K562 (cell line): ENCODE results near the gene TJAP1. TPM values are rescaled to one million over a fixed set of nuclear protein-coding genes. Genes with fewer than 3 reads are reported as not detected.

Experiments used
- CREBBP ChIP-seq: IDR thresholded peaks from one replicate; pipeline ENCODE4 v1.6.1; 2012; ENCODE audit warnings: low read depth, mild to moderate bottlenecking, control low read depth, inconsistent platforms, low read length
- NUFIP1 ChIP-seq: fragments of 450-650 bp; IDR thresholded peaks from 2 replicates; pipeline ENCODE4 v1.6.1; 2018; ENCODE audit not compliant: partially characterized antibody
- RBM22 ChIP-seq: fragments of 200-400 bp; formaldehyde crosslinking; IDR thresholded peaks from 2 replicates; pipeline ENCODE4 v1.6.1; 2018; ENCODE audit warnings: low read length, low read depth; ENCODE audit not compliant: poor library complexity, severe bottlenecking
- STAG1 ChIP-seq: sonication (generic); formaldehyde crosslinking; IDR thresholded peaks from 2 replicates; pipeline ENCODE4 v1.5.0; 2020; ENCODE audit warnings: missing genetic modification reagents, borderline replicate concordance
- YY1 ChIP-seq, 3 experiments: IDR thresholded peaks; 2 replicates each; pipeline ENCODE4 v1.6.1; 2011; ENCODE audit warnings: low read length in 2 of 3, mild to moderate bottlenecking in 2 of 3, moderate library complexity in 2 of 3, borderline replicate concordance in 1 of 3, control low read depth in 1 of 3, low read depth in 1 of 3; ENCODE audit not compliant: insufficient read depth in 3 of 3, insufficient replicate concordance in 2 of 3, control insufficient read depth in 1 of 3, insufficient read length in 1 of 3; ENCODE audit errors: extremely low read depth in 1 of 3
- ZBTB17 ChIP-seq: fragments of 450-650 bp; formaldehyde crosslinking; IDR thresholded peaks from 2 replicates; pipeline ENCODE4 v1.4.0; 2020; ENCODE audit warnings: mild to moderate bottlenecking
- ZNF384 ChIP-seq: IDR thresholded peaks from 2 replicates; pipeline ENCODE4 v1.6.1; 2012; ENCODE audit warnings: low read depth, low read length, improper control_type of control experiment
- polyA plus RNA-seq, 8 experiments: library from polyadenylated mRNA; depleted of rRNA in 4 of 8; stranded (reverse) in 5 of 8; unstranded in 3 of 8; fragments of >200 nt; fragmentation: Nextera tagmentation in 2 of 8; fragmentation: Illumina TruSeq in 1 of 8; extraction: Ambion mirVana in 2 of 8; extraction: Trizol in 1 of 8; gene quantifications; 2 replicates each; pipeline versions ENCODE4 v1.2.1 to v1.2.3, GENCODE V29; 2011 to 2014; ENCODE audit warnings: inconsistent platforms in 1 of 8, missing spikeins in 1 of 8
- total RNA-seq, 7 experiments: library from RNA; depleted of rRNA in 6 of 7; stranded (reverse); fragments of >200 nt in 6 of 7; fragmentation: Illumina TruSeq in 2 of 7; extraction: Trizol in 2 of 7; gene quantifications; 2 replicates each; pipeline versions ENCODE4 v1.2.1 to v1.2.3, GENCODE V29; 2011 to 2021; ENCODE audit warnings: low replicate concordance in 1 of 7
- TF ChIP-seq, protein P1 (sequence below), 2 experiments: fragments of 450-650 bp; formaldehyde crosslinking in 1 of 2; IDR thresholded peaks; 2 replicates each; pipeline versions ENCODE4 v1.4.0 to v1.6.1; 2014 to 2020; ENCODE audit warnings: mild to moderate bottlenecking in 2 of 2, borderline replicate concordance in 1 of 2, low read depth in 1 of 2
- TF ChIP-seq, protein P2 (sequence below), 3 experiments: IDR thresholded peaks in 2 of 3; conservative IDR thresholded peaks in 1 of 3; 2 replicates each; pipeline ENCODE4 v1.5.1; 2011 to 2012; ENCODE audit warnings: low read length in 3 of 3, mild to moderate bottlenecking in 3 of 3, control low read depth in 2 of 3, improper control_type of control experiment in 1 of 3, inconsistent platforms in 1 of 3, low read depth in 1 of 3, mixed read lengths in 1 of 3, moderate library complexity in 1 of 3; ENCODE audit not compliant: insufficient read depth in 2 of 3
- TF ChIP-seq, protein P3 (sequence below): fragments of 450-650 bp; conservative IDR thresholded peaks from 2 replicates; pipeline ENCODE4 v1.6.1; 2016; ENCODE audit warnings: missing genetic modification characterization, low read depth, mild to moderate bottlenecking, missing compliant biosample characterization, moderate library complexity
- TF ChIP-seq, protein P4 (sequence below): fragments of 250-450 bp; sonication (Bioruptor Pico); IDR thresholded peaks from 2 replicates; pipeline ENCODE4 v1.5.0; 2022; ENCODE audit warnings: mild to moderate bottlenecking

TJAP1 gene
- total and polyA plus RNA-seq, 9 of the 15 experiments (the other 6 are each of a cell fraction or from before 2014, with no cell fraction given) = 0.06 to 35.8 (median 16.2) TPM

DNA sequence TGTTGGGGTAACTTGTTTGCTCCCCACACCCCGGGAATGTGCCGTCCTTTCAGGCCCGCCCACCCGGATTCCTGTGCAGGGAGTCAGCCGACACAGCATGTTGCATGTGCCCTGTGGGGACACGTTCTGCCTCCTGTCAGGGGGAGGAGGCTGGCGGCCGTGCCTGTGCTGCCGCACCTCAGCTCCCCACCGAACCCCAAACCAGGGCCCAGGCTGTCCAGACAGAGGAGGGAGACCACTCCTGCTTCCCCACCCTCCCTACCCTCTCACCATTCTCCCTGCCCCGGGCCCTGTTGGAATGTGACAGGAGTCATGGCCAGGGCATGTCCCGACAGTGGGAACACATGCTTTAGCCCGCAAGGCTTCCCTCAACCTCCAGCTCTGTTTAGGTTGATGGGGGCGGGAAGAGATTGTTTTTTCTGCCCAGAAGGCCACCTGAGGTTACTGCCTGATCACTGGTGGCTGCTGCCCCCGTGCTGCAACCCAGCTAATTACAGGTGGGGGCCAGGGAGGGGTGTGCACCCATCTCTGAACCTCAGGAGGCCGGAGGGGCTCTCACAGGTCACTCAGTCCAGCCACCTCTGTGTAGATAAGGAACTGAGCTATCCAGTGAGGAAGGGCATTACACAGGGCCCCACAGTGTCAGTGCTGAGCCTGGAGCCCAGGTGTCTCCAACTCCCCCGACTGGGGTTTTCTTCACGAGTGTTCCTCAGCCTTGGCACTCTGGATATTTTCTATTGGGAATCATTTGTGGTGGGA lies 19.2 kb downstream of the TJAP1 start (continued):
- TF ChIP-seq, protein P1, sequence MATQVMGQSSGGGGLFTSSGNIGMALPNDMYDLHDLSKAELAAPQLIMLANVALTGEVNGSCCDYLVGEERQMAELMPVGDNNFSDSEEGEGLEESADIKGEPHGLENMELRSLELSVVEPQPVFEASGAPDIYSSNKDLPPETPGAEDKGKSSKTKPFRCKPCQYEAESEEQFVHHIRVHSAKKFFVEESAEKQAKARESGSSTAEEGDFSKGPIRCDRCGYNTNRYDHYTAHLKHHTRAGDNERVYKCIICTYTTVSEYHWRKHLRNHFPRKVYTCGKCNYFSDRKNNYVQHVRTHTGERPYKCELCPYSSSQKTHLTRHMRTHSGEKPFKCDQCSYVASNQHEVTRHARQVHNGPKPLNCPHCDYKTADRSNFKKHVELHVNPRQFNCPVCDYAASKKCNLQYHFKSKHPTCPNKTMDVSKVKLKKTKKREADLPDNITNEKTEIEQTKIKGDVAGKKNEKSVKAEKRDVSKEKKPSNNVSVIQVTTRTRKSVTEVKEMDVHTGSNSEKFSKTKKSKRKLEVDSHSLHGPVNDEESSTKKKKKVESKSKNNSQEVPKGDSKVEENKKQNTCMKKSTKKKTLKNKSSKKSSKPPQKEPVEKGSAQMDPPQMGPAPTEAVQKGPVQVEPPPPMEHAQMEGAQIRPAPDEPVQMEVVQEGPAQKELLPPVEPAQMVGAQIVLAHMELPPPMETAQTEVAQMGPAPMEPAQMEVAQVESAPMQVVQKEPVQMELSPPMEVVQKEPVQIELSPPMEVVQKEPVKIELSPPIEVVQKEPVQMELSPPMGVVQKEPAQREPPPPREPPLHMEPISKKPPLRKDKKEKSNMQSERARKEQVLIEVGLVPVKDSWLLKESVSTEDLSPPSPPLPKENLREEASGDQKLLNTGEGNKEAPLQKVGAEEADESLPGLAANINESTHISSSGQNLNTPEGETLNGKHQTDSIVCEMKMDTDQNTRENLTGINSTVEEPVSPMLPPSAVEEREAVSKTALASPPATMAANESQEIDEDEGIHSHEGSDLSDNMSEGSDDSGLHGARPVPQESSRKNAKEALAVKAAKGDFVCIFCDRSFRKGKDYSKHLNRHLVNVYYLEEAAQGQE (IDR thresholded peaks at IDR 0.05; ENCODE audit: borderline replicate concordance) = peak; percentile 80
- TF ChIP-seq, protein P1 (CRISPR knock-in tag; IDR thresholded peaks at IDR 0.05; ENCODE audit: low read depth) = no peak
- TF ChIP-seq STAG1 = peak; percentile 70; the same call in 1 of the 2 replicates
- TF ChIP-seq RBM22 = no peak
- no peak for TF ChIP-seq CREBBP
- TF ChIP-seq ZBTB17 (CRISPR knock-in tag) = no peak
- TF ChIP-seq NUFIP1 = no peak
- TF ChIP-seq, protein P2, sequence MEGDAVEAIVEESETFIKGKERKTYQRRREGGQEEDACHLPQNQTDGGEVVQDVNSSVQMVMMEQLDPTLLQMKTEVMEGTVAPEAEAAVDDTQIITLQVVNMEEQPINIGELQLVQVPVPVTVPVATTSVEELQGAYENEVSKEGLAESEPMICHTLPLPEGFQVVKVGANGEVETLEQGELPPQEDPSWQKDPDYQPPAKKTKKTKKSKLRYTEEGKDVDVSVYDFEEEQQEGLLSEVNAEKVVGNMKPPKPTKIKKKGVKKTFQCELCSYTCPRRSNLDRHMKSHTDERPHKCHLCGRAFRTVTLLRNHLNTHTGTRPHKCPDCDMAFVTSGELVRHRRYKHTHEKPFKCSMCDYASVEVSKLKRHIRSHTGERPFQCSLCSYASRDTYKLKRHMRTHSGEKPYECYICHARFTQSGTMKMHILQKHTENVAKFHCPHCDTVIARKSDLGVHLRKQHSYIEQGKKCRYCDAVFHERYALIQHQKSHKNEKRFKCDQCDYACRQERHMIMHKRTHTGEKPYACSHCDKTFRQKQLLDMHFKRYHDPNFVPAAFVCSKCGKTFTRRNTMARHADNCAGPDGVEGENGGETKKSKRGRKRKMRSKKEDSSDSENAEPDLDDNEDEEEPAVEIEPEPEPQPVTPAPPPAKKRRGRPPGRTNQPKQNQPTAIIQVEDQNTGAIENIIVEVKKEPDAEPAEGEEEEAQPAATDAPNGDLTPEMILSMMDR (IDR thresholded peaks at IDR 0.05 in 2 of 3, conservative IDR thresholded peaks at IDR 0.05 in 1 of 3; ENCODE audit: insufficient read depth in 2 of 3, low read depth in 1 of 3, low read length in 3 of 3) = peak; percentile 90 to 94 (median 94)
- TF ChIP-seq, protein P3, sequence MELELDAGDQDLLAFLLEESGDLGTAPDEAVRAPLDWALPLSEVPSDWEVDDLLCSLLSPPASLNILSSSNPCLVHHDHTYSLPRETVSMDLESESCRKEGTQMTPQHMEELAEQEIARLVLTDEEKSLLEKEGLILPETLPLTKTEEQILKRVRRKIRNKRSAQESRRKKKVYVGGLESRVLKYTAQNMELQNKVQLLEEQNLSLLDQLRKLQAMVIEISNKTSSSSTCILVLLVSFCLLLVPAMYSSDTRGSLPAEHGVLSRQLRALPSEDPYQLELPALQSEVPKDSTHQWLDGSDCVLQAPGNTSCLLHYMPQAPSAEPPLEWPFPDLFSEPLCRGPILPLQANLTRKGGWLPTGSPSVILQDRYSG = no peak
- TF ChIP-seq, protein P4, sequence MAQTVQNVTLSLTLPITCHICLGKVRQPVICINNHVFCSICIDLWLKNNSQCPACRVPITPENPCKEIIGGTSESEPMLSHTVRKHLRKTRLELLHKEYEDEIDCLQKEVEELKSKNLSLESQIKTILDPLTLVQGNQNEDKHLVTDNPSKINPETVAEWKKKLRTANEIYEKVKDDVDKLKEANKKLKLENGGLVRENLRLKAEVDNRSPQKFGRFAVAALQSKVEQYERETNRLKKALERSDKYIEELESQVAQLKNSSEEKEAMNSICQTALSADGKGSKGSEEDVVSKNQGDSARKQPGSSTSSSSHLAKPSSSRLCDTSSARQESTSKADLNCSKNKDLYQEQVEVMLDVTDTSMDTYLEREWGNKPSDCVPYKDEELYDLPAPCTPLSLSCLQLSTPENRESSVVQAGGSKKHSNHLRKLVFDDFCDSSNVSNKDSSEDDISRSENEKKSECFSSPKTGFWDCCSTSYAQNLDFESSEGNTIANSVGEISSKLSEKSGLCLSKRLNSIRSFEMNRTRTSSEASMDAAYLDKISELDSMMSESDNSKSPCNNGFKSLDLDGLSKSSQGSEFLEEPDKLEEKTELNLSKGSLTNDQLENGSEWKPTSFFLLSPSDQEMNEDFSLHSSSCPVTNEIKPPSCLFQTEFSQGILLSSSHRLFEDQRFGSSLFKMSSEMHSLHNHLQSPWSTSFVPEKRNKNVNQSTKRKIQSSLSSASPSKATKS (CRISPR knock-in tag) = no peak
- peak; percentile 74 for TF ChIP-seq ZNF384
- peak in 1 of 3 experiments; percentile 32 for TF ChIP-seq YY1 (IDR thresholded peaks at IDR 0.05; ENCODE audit: borderline replicate concordance in 1 of 3, control insufficient read depth in 1 of 3, extremely low read depth in 1 of 3, insufficient read depth in 3 of 3, insufficient read length in 1 of 3, insufficient replicate concordance in 2 of 3, low read depth in 1 of 3, low read length in 2 of 3)
